DOHH2 (cell line): ENCODE data around the gene FBLN2.
A peak's percentile ranks its signal among the peaks of the same experiment; 100 is the strongest.

Experiments used
- H3F3A ChIP-seq: fragments of 200-600 bp; sonication (generic), shearing (Covaris generic); 2 replicates; pipeline ENCODE4 v1.6.0; 2016; ENCODE audit warnings: antibody characterized with exemption, mild to moderate bottlenecking; ENCODE audit not compliant: control insufficient read depth, insufficient read depth
- H3K27ac ChIP-seq: fragments of 200-600 bp; sonication (generic); 2 replicates; pipeline ENCODE4 v1.5.1; 2014; ENCODE audit warnings: low read depth, mild to moderate bottlenecking, low read length, moderate library complexity
- H3K27me3 ChIP-seq: fragments of 200-600 bp; sonication (generic); 2 replicates; pipeline ENCODE4 v1.6.1; 2014; ENCODE audit warnings: mild to moderate bottlenecking, low read length, mixed read lengths; ENCODE audit not compliant: control insufficient read depth
- H3K36me3 ChIP-seq: fragments of 200-600 bp; sonication (generic); 2 replicates; pipeline ENCODE4 v1.6.1; 2014; ENCODE audit warnings: mild to moderate bottlenecking, low read length, moderate library complexity, mixed read lengths; ENCODE audit not compliant: control insufficient read depth
- H3K4me1 ChIP-seq: fragments of 200-600 bp; sonication (generic); 2 replicates; pipeline ENCODE4 v1.6.1; 2014; ENCODE audit warnings: mild to moderate bottlenecking, low read length, mixed read lengths; ENCODE audit not compliant: control insufficient read depth
- H3K4me2 ChIP-seq: fragments of 200-600 bp; sonication (generic); 2 replicates; pipeline ENCODE4 v1.6.0; 2014; ENCODE audit warnings: mild to moderate bottlenecking, low read length, moderate library complexity
- H3K4me3 ChIP-seq: fragments of 200-600 bp; sonication (generic); 2 replicates; pipeline ENCODE4 v1.5.1; 2014; ENCODE audit warnings: mild to moderate bottlenecking, low read length, mixed read lengths
- H3K79me2 ChIP-seq: fragments of 200-600 bp; sonication (generic); 2 replicates; pipeline ENCODE4 v1.6.1; 2014; ENCODE audit warnings: mild to moderate bottlenecking, low read length, mixed read lengths; ENCODE audit not compliant: control insufficient read depth
- H3K9me2 ChIP-seq: fragments of 200-600 bp; sonication (generic); replicated peaks from 2 replicates; pipeline ENCODE4 v1.6.1; 2014; ENCODE audit warnings: mild to moderate bottlenecking, low read length, mixed read lengths; ENCODE audit not compliant: control insufficient read depth
- H3K9me3 ChIP-seq: fragments of 200-600 bp; sonication (generic); 2 replicates; pipeline ENCODE4 v1.6.1; 2014; ENCODE audit warnings: antibody characterized with exemption, low read length, mixed read lengths; ENCODE audit not compliant: control insufficient read depth, insufficient read depth
- H4K20me1 ChIP-seq: fragments of 200-600 bp; sonication (generic); 2 replicates; pipeline ENCODE4 v1.6.0; 2014; ENCODE audit warnings: low read depth, mild to moderate bottlenecking, antibody characterized with exemption, low read length, moderate library complexity; ENCODE audit not compliant: control insufficient read depth, insufficient read depth
- CTCF ChIP-seq: fragments of 200-600 bp; sonication (generic); IDR thresholded peaks from one replicate; pipeline ENCODE4 v1.5.1; 2014; ENCODE audit warnings: antibody characterized with exemption, mild to moderate bottlenecking, low read depth, low read length; ENCODE audit not compliant: poor library complexity, severe bottlenecking
- EZH2phosphoT487 ChIP-seq: fragments of 200-600 bp; sonication (generic); IDR thresholded peaks from 2 replicates; pipeline ENCODE4 v1.6.1; 2017; ENCODE audit warnings: borderline replicate concordance, mild to moderate bottlenecking, antibody characterized with exemption, low read length, moderate library complexity, mixed read lengths

Gene FBLN2

GRCh38 chr3:13671482-13672233, 122.7 kb downstream of the FBLN2 start:
- Histone ChIP-seq H3K27ac (no peak overlapping the region), H3K79me2 (no peaks in the 10 kb centered on the region), H3K4me3 (no peak overlapping the region), H3F3A (no peaks in the 10 kb centered on the region), H3K9me3 (no peaks in the 10 kb centered on the region), H3K4me2 (no peak overlapping the region), H3K9me2 (no peaks in the 10 kb centered on the region), H3K4me1 (no peaks in the 10 kb centered on the region), H4K20me1 (no peaks in the 10 kb centered on the region), H3K36me3 (no peaks in the 10 kb centered on the region), H3K27me3 (no peaks in the 10 kb centered on the region)
- TF ChIP-seq CTCF (no peak), EZH2phosphoT487 (no peak)

- Histone ChIP-seq H3K4me1 (no peaks in the 10 kb centered on the region), H4K20me1 (no peaks in the 10 kb centered on the region), H3K27me3 (no peaks in the 10 kb centered on the region), H3K9me2 (no peaks in the 10 kb centered on the region), H3K4me3 (no peak overlapping the region), H3F3A (no peaks in the 10 kb centered on the region), H3K36me3 (no peaks in the 10 kb centered on the region), H3K9me3 (no peaks in the 10 kb centered on the region), H3K4me2 (no peak overlapping the region), H3K27ac (no peak overlapping the region), H3K79me2 (no peaks in the 10 kb centered on the region)
- TF ChIP-seq EZH2phosphoT487 = no peak
- peak; percentile 33 for TF ChIP-seq CTCF
Measured at GRCh38 chr3:13673207-13673606, 124.3 kb downstream of the FBLN2 start.

GRCh38 chr3:13674538-13675185, 125.7 kb downstream of the FBLN2 start:
- no peak overlapping the region for H3K4me3 ChIP-seq
- no peak overlapping the region for H3K27ac ChIP-seq
- TF ChIP-seq EZH2phosphoT487 (no peak), CTCF (no peak)
- no peaks in the 10 kb centered on the region for H3K9me2 ChIP-seq
- H3K27me3 ChIP-seq = no peaks in the 10 kb centered on the region
- no peaks in the 10 kb centered on the region for H3K36me3 ChIP-seq
- no peaks in the 10 kb centered on the region for H3K79me2 ChIP-seq
- H4K20me1 ChIP-seq = no peaks in the 10 kb centered on the region
- H3K9me3 ChIP-seq = no peaks in the 10 kb centered on the region
- H3K4me1 ChIP-seq = no peaks in the 10 kb centered on the region
- H3K4me2 ChIP-seq = no peak overlapping the region
- H3F3A ChIP-seq = no peaks in the 10 kb centered on the region
